PC-9 (cell line): ENCODE results near the gene ITPR3.

ENCODE experiments used
- CTCF ChIP-seq: fragments of 200-600 bp; sonication (generic); conservative IDR thresholded peaks from 2 replicates; pipeline ENCODE4 v1.6.1; 2017; ENCODE audit warnings: mixed run types, antibody characterized with exemption, mild to moderate bottlenecking, moderate library complexity
- EZH2 ChIP-seq: fragments of 200-600 bp; sonication (generic); IDR thresholded peaks from 2 replicates; pipeline ENCODE4 v1.8.0; 2017; ENCODE audit warnings: antibody characterized with exemption, low read depth

GRCh38 chr6:33634946-33635345 lies 13.8 kb downstream of the ITPR3 start:
- TF ChIP-seq CTCF (no peak), EZH2 (no peak)
